ENCODE measurements around the gene NONO. TPM values are rescaled to one million over a fixed set of nuclear protein-coding genes. Genes with fewer than 3 reads are reported as not detected.
"Not testable (repeated sequence)": the region's sequence is repeated elsewhere in the genome, so short reads cannot be mapped to it uniquely, and the experiment has no call there.

NONO gene
- total and polyA plus RNA-seq, 4 donors: 66.1 to 140 (median 107) TPM

GRCh38 chrX:71324452-71324851 is 41.0 kb downstream of the NONO start:
- not testable (repeated sequence) for H3K9ac ChIP-seq (ENCODE audit: low read depth in 1 of 2, low read length in 2 of 2); H3K4me3 ChIP-seq (ENCODE audit: low read depth in 1 of 3, low read length in 3 of 3); H3K27ac ChIP-seq (ENCODE audit: low read depth in 1 of 2, low read length in 2 of 2); DNase-seq (ENCODE audit: low spot score); H3K9me3 ChIP-seq (ENCODE audit: control insufficient read depth in 4 of 4, low read length in 3 of 4); H3K4me1 ChIP-seq (ENCODE audit: control insufficient read depth in 4 of 4, insufficient read depth in 4 of 4, low read length in 3 of 4); H3K36me3 ChIP-seq (ENCODE audit: control insufficient read depth in 4 of 4, insufficient read depth in 3 of 4, low read depth in 1 of 4, low read length in 3 of 4); H3K27me3 ChIP-seq (ENCODE audit: control insufficient read depth in 4 of 4, insufficient read depth in 4 of 4, low read length in 3 of 4)
- WGBS: 99% methylated on average over 11 of the region's 11 CpGs

- Histone ChIP-seq H3K36me3 (ENCODE audit: control insufficient read depth in 4 of 4, insufficient read depth in 3 of 4, low read depth in 1 of 4, low read length in 3 of 4) (no peaks in the 10 kb centered on the region), H3K27ac (ENCODE audit: low read depth in 1 of 2, low read length in 2 of 2) (no peak overlapping the region), H3K4me1 (ENCODE audit: control insufficient read depth in 4 of 4, insufficient read depth in 4 of 4, low read length in 3 of 4) (no peaks in the 10 kb centered on the region), H3K9ac (ENCODE audit: low read depth in 1 of 2, low read length in 2 of 2) (no peak overlapping the region), H3K9me3 (ENCODE audit: control insufficient read depth in 4 of 4, low read length in 3 of 4) (no peaks in the 10 kb centered on the region), H3K27me3 (ENCODE audit: control insufficient read depth in 4 of 4, insufficient read depth in 4 of 4, low read length in 3 of 4) (no peaks in the 10 kb centered on the region), H3K4me3 (ENCODE audit: low read depth in 1 of 3, low read length in 3 of 3) (no peak overlapping the region)
- TF ChIP-seq CTCF (IDR thresholded peaks at IDR 0.05; ENCODE audit: low read depth, low read length, missing input control) (no peak), SP1 (IDR thresholded peaks at IDR 0.05) (no peak), YY1 (IDR thresholded peaks at IDR 0.05) (no peak), JUND (IDR thresholded peaks at IDR 0.05) (no peak), MAX (IDR thresholded peaks at IDR 0.05) (no peak), ATF3 (IDR thresholded peaks at IDR 0.05) (no peak), FOXA1 (IDR thresholded peaks at IDR 0.05) (no peak), HNF4G (IDR thresholded peaks at IDR 0.05) (no peak), GABPA (IDR thresholded peaks at IDR 0.05 in 1 of 2, conservative IDR thresholded peaks at IDR 0.05 in 1 of 2) (no peak), REST (IDR thresholded peaks at IDR 0.05) (no peak)
- WGBS: 98% methylated on average over 3 of the region's 3 CpGs
- no peak for DNase-seq (ENCODE audit: low spot score)
Observed at GRCh38 chrX:71326394-71326793, 43.0 kb downstream of the NONO start.

GRCh38 chrX:71349151-71349665 is 65.8 kb downstream of the NONO start:
- not testable (repeated sequence) for H3K9ac ChIP-seq (ENCODE audit: low read depth in 1 of 2, low read length in 2 of 2); H3K27me3 ChIP-seq (ENCODE audit: control insufficient read depth in 4 of 4, insufficient read depth in 4 of 4, low read length in 3 of 4); H3K4me3 ChIP-seq (ENCODE audit: low read depth in 1 of 3, low read length in 3 of 3); H3K9me3 ChIP-seq (ENCODE audit: control insufficient read depth in 4 of 4, low read length in 3 of 4); H3K36me3 ChIP-seq (ENCODE audit: control insufficient read depth in 4 of 4, insufficient read depth in 3 of 4, low read depth in 1 of 4, low read length in 3 of 4); H3K4me1 ChIP-seq (ENCODE audit: control insufficient read depth in 4 of 4, insufficient read depth in 4 of 4, low read length in 3 of 4); DNase-seq (ENCODE audit: low spot score); H3K27ac ChIP-seq (ENCODE audit: low read depth in 1 of 2, low read length in 2 of 2)
- 79% methylated on average over 2 of the region's 5 CpGs for WGBS
